ENCODE results near the gene HSPB7.
A peak's percentile ranks its signal among the peaks of the same experiment; 100 is the strongest.
"Not testable (repeated sequence)": the region's sequence is repeated elsewhere in the genome, so short reads cannot be mapped to it uniquely, and the experiment has no call there.

The HSPB7 gene

GRCh38 chr1:16038620-16038912 is 20.7 kb upstream of the HSPB7 start:
- TF ChIP-seq, protein P1, sequence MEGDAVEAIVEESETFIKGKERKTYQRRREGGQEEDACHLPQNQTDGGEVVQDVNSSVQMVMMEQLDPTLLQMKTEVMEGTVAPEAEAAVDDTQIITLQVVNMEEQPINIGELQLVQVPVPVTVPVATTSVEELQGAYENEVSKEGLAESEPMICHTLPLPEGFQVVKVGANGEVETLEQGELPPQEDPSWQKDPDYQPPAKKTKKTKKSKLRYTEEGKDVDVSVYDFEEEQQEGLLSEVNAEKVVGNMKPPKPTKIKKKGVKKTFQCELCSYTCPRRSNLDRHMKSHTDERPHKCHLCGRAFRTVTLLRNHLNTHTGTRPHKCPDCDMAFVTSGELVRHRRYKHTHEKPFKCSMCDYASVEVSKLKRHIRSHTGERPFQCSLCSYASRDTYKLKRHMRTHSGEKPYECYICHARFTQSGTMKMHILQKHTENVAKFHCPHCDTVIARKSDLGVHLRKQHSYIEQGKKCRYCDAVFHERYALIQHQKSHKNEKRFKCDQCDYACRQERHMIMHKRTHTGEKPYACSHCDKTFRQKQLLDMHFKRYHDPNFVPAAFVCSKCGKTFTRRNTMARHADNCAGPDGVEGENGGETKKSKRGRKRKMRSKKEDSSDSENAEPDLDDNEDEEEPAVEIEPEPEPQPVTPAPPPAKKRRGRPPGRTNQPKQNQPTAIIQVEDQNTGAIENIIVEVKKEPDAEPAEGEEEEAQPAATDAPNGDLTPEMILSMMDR (IDR thresholded peaks at IDR 0.05; ENCODE audit: control extremely low read depth, extremely low read depth, low read depth, missing control alignments), result no peak
- CTCF ChIA-PET, result interaction anchor here (0.8 to 1.4 kb wide), 2 partner anchors 17 to 247 kb away, joined by 3 read pairs; no protein-coding TSS in a partner anchor
- DNase-seq (ENCODE audit: extremely low spot score), result no peak
- POLR2A ChIA-PET, result interaction anchor here (0.5 kb wide), 1 partner anchor 225 kb away, joined by 5 read pairs; no protein-coding TSS in a partner anchor

DNA sequence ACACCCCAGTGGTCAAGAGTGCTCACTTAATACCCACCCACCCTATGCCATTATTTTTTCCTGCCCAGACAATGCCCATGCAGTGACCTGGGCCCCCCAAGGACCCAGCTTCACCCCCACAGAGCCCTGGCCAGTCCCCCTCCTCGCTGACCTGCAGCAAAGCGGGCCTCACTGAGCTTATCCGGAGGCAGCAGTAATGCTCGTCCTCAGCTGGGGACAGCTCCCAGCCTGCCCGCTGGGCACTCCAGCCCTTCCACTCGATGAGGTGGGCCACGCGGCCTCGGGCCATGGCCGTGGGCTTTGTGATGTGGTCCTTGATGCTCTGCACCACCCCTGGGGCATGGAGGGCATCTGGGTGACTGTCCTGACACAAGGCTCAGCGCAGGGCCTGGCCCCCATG is 18.6 kb upstream of the HSPB7 start:
- CTCF ChIA-PET; DNase-seq (ENCODE audit: extremely low spot score); POLR2A ChIA-PET: not testable (repeated sequence)

- POLR2A ChIA-PET; DNase-seq (ENCODE audit: extremely low spot score): not testable (repeated sequence)
- CTCF ChIA-PET, result interaction anchor here (0.7 to 4.3 kb wide), 6 partner anchors 8 to 218 kb away, joined by 3 to 31 read pairs (median 3); no protein-coding TSS in a partner anchor
Measured at GRCh38 chr1:16033103-16033632, 15.3 kb upstream of the HSPB7 start.

- peak; percentile 90 for DNase-seq (ENCODE audit: extremely low spot score)
- ChIA-PET CTCF (interaction anchor here (0.5 to 4.3 kb wide), 13 partner anchors 9 to 241 kb away, joined by 3 to 31 read pairs (median 3); no protein-coding TSS in a partner anchor), POLR2A (no interaction called here)
Measured at GRCh38 chr1:16032388-16033102, 14.7 kb upstream of the HSPB7 start.

DNA sequence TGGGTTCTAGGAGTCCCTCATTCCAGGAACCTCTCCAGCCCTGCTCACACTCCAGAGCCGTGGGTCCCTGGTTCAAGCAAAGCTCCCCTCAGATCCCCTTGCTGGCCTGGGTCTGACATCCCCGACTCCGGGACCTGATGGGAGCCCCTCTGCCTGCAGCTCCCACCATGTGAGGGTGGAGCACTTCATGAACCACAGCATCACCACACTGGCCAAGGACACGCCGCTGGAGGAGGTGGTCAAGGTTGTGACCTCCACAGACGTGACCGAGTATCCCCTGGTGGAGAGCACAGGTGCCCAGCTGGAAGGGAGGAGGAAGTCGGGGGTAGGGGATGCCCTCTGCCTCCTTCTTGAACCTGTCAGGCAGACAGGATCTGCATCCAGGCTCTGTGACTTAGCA is 13.7 kb upstream of the HSPB7 start:
- ChIA-PET CTCF (interaction anchor here (1.1 to 4.3 kb wide), 7 partner anchors 14 to 240 kb away, joined by 3 to 31 read pairs (median 6); no protein-coding TSS in a partner anchor), POLR2A (no interaction called here)
- no peak for DNase-seq (ENCODE audit: extremely low spot score)
- TF ChIP-seq, protein P1 (IDR thresholded peaks at IDR 0.05; ENCODE audit: control extremely low read depth, extremely low read depth, low read depth, missing control alignments), result no peak

More at GRCh38 chr1:16032388-16033102, 14.7 kb upstream of the HSPB7 start:
- TF ChIP-seq, protein P1 (IDR thresholded peaks at IDR 0.05; ENCODE audit: control extremely low read depth, extremely low read depth, low read depth, missing control alignments), result peak; percentile 96

GRCh38 chr1:16029288-16029687 is 11.4 kb upstream of the HSPB7 start:
- ChIA-PET CTCF (no interaction called here), POLR2A (no interaction called here)
- no peak for DNase-seq (ENCODE audit: extremely low spot score)
- TF ChIP-seq, protein P1 (IDR thresholded peaks at IDR 0.05; ENCODE audit: control extremely low read depth, extremely low read depth, low read depth, missing control alignments), result no peak

DNA sequence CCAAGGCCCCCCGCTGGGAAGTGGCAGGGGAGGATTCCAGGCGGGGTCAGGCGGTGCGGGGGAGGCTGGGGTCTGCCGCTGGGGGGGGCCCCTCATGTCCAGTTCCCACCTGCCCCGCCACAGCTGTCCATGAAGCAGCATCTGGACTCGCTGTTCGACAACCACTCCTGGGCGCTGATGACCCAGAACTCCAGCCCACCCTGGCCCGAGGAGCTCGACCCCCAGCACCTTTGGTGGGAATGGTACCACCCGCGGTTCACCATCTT is 11.1 kb upstream of the HSPB7 start:
- POLR2A ChIA-PET, CTCF ChIA-PET: not testable (repeated sequence)

GRCh38 chr1:16028237-16029002 is 10.6 kb upstream of the HSPB7 start:
- ChIA-PET CTCF (no interaction called here), POLR2A (no interaction called here)
- no peak for DNase-seq (ENCODE audit: extremely low spot score)
- TF ChIP-seq, protein P1 (IDR thresholded peaks at IDR 0.05; ENCODE audit: control extremely low read depth, extremely low read depth, low read depth, missing control alignments), result no peak

More for the DNA sequence above, 11.1 kb upstream of the HSPB7 start:
- not testable (repeated sequence) for DNase-seq (ENCODE audit: extremely low spot score)
